ENCODE measurements around the gene DDX51.

Gene DDX51

GRCh38 chr12:132133952-132134652 is 10.0 kb downstream of the DDX51 start:
- H3K27ac ChIP-seq: no peak overlapping the region
- TF ChIP-seq CTCF (IDR thresholded peaks at IDR 0.05) (no peak), ZFX (IDR thresholded peaks at IDR 0.05; ENCODE audit: borderline replicate concordance) (no peak)

GRCh38 chr12:132132609-132133430 is 11.3 kb downstream of the DDX51 start:
- no peak overlapping the region for H3K27ac ChIP-seq
- TF ChIP-seq CTCF (IDR thresholded peaks at IDR 0.05): no peak
- no peak for TF ChIP-seq ZFX (IDR thresholded peaks at IDR 0.05; ENCODE audit: borderline replicate concordance)

- H3K27ac ChIP-seq: no peak overlapping the region
- TF ChIP-seq CTCF (IDR thresholded peaks at IDR 0.05) (no peak), ZFX (IDR thresholded peaks at IDR 0.05; ENCODE audit: borderline replicate concordance) (no peak)
Observed at GRCh38 chr12:132131952-132132351, 12.2 kb downstream of the DDX51 start.

- no peak for TF ChIP-seq CTCF (IDR thresholded peaks at IDR 0.05)
- no peak for TF ChIP-seq ZFX (IDR thresholded peaks at IDR 0.05; ENCODE audit: borderline replicate concordance)
- no peak overlapping the region for H3K27ac ChIP-seq
Observed at GRCh38 chr12:132131229-132131628, 12.9 kb downstream of the DDX51 start.

GRCh38 chr12:132130690-132131089 is 13.4 kb downstream of the DDX51 start:
- no peak overlapping the region for H3K27ac ChIP-seq
- TF ChIP-seq CTCF (IDR thresholded peaks at IDR 0.05) (no peak), ZFX (IDR thresholded peaks at IDR 0.05; ENCODE audit: borderline replicate concordance) (no peak)

- no peak overlapping the region for H3K27ac ChIP-seq
- TF ChIP-seq ZFX (IDR thresholded peaks at IDR 0.05; ENCODE audit: borderline replicate concordance) (no peak), CTCF (IDR thresholded peaks at IDR 0.05) (no peak)
Observed at GRCh38 chr12:132129007-132129406, 15.1 kb downstream of the DDX51 start.

GRCh38 chr12:132127041-132127440 is 17.1 kb downstream of the DDX51 start:
- H3K27ac ChIP-seq: no peak overlapping the region
- no peak for TF ChIP-seq CTCF (IDR thresholded peaks at IDR 0.05)
- TF ChIP-seq ZFX (IDR thresholded peaks at IDR 0.05; ENCODE audit: borderline replicate concordance): no peak

Data from 22Rv1 (cell line).